Measurements from ENCODE around the gene ARHGEF10L.

GRCh38 chr1:17684810-17685209 is 145.3 kb downstream of the ARHGEF10L start:
- no peak for TF ChIP-seq TAF1 (IDR thresholded peaks at IDR 0.05; ENCODE audit: low read depth, low read length)
- no peak for TF ChIP-seq POLR2AphosphoS5 (IDR thresholded peaks at IDR 0.05; ENCODE audit: low read depth, low read length)
- no peak for TF ChIP-seq POLR2A (IDR thresholded peaks at IDR 0.05; ENCODE audit: low read depth, low read length)
- TF ChIP-seq SPI1 (IDR thresholded peaks at IDR 0.05; ENCODE audit: low read depth, low read length), result no peak
- no peak for TF ChIP-seq PAX5 (IDR thresholded peaks at IDR 0.05; ENCODE audit: insufficient read depth, low read length, severe bottlenecking)
- TF ChIP-seq POU2F2 (IDR thresholded peaks at IDR 0.05; ENCODE audit: low read depth, low read length), result no peak
